Kasumi-1 (cell line): ENCODE results near the gene ARF1.

ENCODE experiments used
- DNase-seq, 2 experiments: peaks; one replicate each; lab custom pipeline; 2025; lab: John Stamatoyannopoulos, UW

Gene ARF1

GRCh38 chr1:228050571-228051231 is 31.8 kb upstream of the ARF1 start:
- DNase-seq, result no peak

- DNase-seq, result no peak
Observed at GRCh38 chr1:228058172-228058948, 24.1 kb upstream of the ARF1 start.

- DNase-seq, result no peak
Observed at GRCh38 chr1:228058949-228059633, 23.4 kb upstream of the ARF1 start.

GRCh38 chr1:228059634-228060457 is 22.7 kb upstream of the ARF1 start:
- no peak for DNase-seq

- no peak for DNase-seq
Observed at GRCh38 chr1:228060458-228061190, 21.9 kb upstream of the ARF1 start.

- DNase-seq, result no peak
Observed at GRCh38 chr1:228061411-228062084, 21.0 kb upstream of the ARF1 start.

- no peak for DNase-seq
Observed at GRCh38 chr1:228062085-228062791, 20.3 kb upstream of the ARF1 start.

- DNase-seq, result no peak
Observed at GRCh38 chr1:228062812-228063211, 19.7 kb upstream of the ARF1 start.

- no peak for DNase-seq
Observed at GRCh38 chr1:228063251-228064191, 19.0 kb upstream of the ARF1 start.

GRCh38 chr1:228064296-228064695 is 18.2 kb upstream of the ARF1 start:
- DNase-seq, result no peak

- no peak for DNase-seq
Observed at GRCh38 chr1:228064741-228065542, 17.6 kb upstream of the ARF1 start.

- DNase-seq, result no peak
Observed at GRCh38 chr1:228065543-228066347, 16.8 kb upstream of the ARF1 start.

GRCh38 chr1:228066416-228066815 is 16.1 kb upstream of the ARF1 start:
- DNase-seq, result no peak

- no peak for DNase-seq
Observed at GRCh38 chr1:228066891-228067654, 15.4 kb upstream of the ARF1 start.

- no peak for DNase-seq
Observed at GRCh38 chr1:228068359-228068758, 14.1 kb upstream of the ARF1 start.

- no peak for DNase-seq
Observed at GRCh38 chr1:228070173-228070572, 12.3 kb upstream of the ARF1 start.

GRCh38 chr1:228070851-228071250 is 11.7 kb upstream of the ARF1 start:
- DNase-seq, result no peak
